ENCODE measurements around the gene INSYN2A. TPM values are rescaled to one million over a fixed set of nuclear protein-coding genes. Genes with fewer than 3 reads are reported as not detected.

INSYN2A gene
- total RNA-seq, 1 donor from 2014 or later, result not detected

GRCh38 chr10:127148066-127148932, 48.1 kb downstream of the INSYN2A start:
- no peaks in the 10 kb centered on the region for H3K36me3 Mint-ChIP-seq (ENCODE audit: low read depth)
- ChIA-PET POLR2A (no interaction called here), CTCF (no interaction called here)
- no peaks in the 10 kb centered on the region for H3K4me1 Mint-ChIP-seq
- no peaks in the 10 kb centered on the region for H3K27me3 Mint-ChIP-seq
- no peak for TF ChIP-seq CTCF (IDR thresholded peaks at IDR 0.05)
- H3K4me3 Mint-ChIP-seq, result no peak overlapping the region
- no peak overlapping the region for H3K27ac Mint-ChIP-seq
- ATAC-seq (ENCODE audit: low read depth) (no peak), DNase-seq (no peak)
- H3K9me3 Mint-ChIP-seq, result no peaks in the 10 kb centered on the region
- intact Hi-C loops (cut with micrococcal nuclease), result no loop called here

GRCh38 chr10:127146661-127147060, 49.7 kb downstream of the INSYN2A start:
- ChIA-PET CTCF (no interaction called here), POLR2A (no interaction called here)
- no peaks in the 10 kb centered on the region for H3K9me3 Mint-ChIP-seq
- H3K36me3 Mint-ChIP-seq (ENCODE audit: low read depth), result no peaks in the 10 kb centered on the region
- DNase-seq (no peak), ATAC-seq (ENCODE audit: low read depth) (no peak)
- H3K4me3 Mint-ChIP-seq, result no peak overlapping the region
- intact Hi-C loops (cut with micrococcal nuclease), result no loop called here
- no peaks in the 10 kb centered on the region for H3K27me3 Mint-ChIP-seq
- TF ChIP-seq CTCF (IDR thresholded peaks at IDR 0.05), result no peak
- H3K4me1 Mint-ChIP-seq, result no peaks in the 10 kb centered on the region
- H3K27ac Mint-ChIP-seq, result no peak overlapping the region
